ENCODE data around the gene ZNF341. TPM values are rescaled to one million over a fixed set of nuclear protein-coding genes. Genes with fewer than 3 reads are reported as not detected.
"Not testable (repeated sequence)": the region's sequence is repeated elsewhere in the genome, so short reads cannot be mapped to it uniquely, and the experiment has no call there.

Gene ZNF341
- total RNA-seq, 1 donor from 2014 or later = 4.7 TPM

GRCh38 chr20:33787253-33787891 lies 55.6 kb downstream of the ZNF341 start:
- no peak for ATAC-seq
- intact Hi-C loops (cut with DNase I) = no loop called here

GRCh38 chr20:33788351-33789049 lies 56.7 kb downstream of the ZNF341 start:
- no peak for ATAC-seq
- DNase-seq (ENCODE audit: low spot score) = no peak
- intact Hi-C loops (cut with DNase I) = no loop called here

More at GRCh38 chr20:33787253-33787891, 55.6 kb downstream of the ZNF341 start:
- no peak for DNase-seq (ENCODE audit: low spot score)

- no peak for DNase-seq (ENCODE audit: low spot score)
- no peak for ATAC-seq
- intact Hi-C loops (cut with DNase I) = no loop called here
Measured at GRCh38 chr20:33789109-33789857, 57.5 kb downstream of the ZNF341 start.

- ATAC-seq (no peak), DNase-seq (ENCODE audit: low spot score) (no peak)
- intact Hi-C loops (cut with DNase I) = no loop called here
Measured at GRCh38 chr20:33789858-33790182, 58.0 kb downstream of the ZNF341 start.

- ATAC-seq = no peak
- no peak for DNase-seq (ENCODE audit: low spot score)
- intact Hi-C loops (cut with DNase I) = no loop called here
Measured at GRCh38 chr20:33790566-33790965, 58.8 kb downstream of the ZNF341 start.

GRCh38 chr20:33791021-33791420 lies 59.2 kb downstream of the ZNF341 start:
- ATAC-seq (no peak), DNase-seq (ENCODE audit: low spot score) (no peak)
- intact Hi-C loops (cut with DNase I) = no loop called here

- DNase-seq (ENCODE audit: low spot score) (no peak), ATAC-seq (no peak)
- intact Hi-C loops (cut with DNase I) = no loop called here
Measured at GRCh38 chr20:33791540-33791939, 59.7 kb downstream of the ZNF341 start.

GRCh38 chr20:33791959-33792597 lies 60.3 kb downstream of the ZNF341 start:
- DNase-seq (ENCODE audit: low spot score) (peak; percentile 70), ATAC-seq (no peak)
- intact Hi-C loops (cut with DNase I) = no loop called here

- intact Hi-C loops (cut with DNase I); DNase-seq (ENCODE audit: low spot score); ATAC-seq: not testable (repeated sequence)
Measured at GRCh38 chr20:33792598-33792989, 60.8 kb downstream of the ZNF341 start.

- intact Hi-C loops (cut with DNase I) = no loop called here
- peak; percentile 38 for ATAC-seq
Measured at GRCh38 chr20:33793011-33793931, 61.5 kb downstream of the ZNF341 start.

GRCh38 chr20:33796263-33796906 lies 64.6 kb downstream of the ZNF341 start:
- no peak for DNase-seq (ENCODE audit: low spot score)

More at GRCh38 chr20:33793011-33793931, 61.5 kb downstream of the ZNF341 start:
- no peak for DNase-seq (ENCODE audit: low spot score)

GRCh38 chr20:33796907-33797544 lies 65.2 kb downstream of the ZNF341 start:
- ATAC-seq (no peak), DNase-seq (ENCODE audit: low spot score) (no peak)
- intact Hi-C loops (cut with DNase I) = no loop called here

More at GRCh38 chr20:33796263-33796906, 64.6 kb downstream of the ZNF341 start:
- no peak for ATAC-seq
- intact Hi-C loops (cut with DNase I) = no loop called here

- ATAC-seq (no peak), DNase-seq (ENCODE audit: low spot score) (no peak)
- intact Hi-C loops (cut with DNase I) = no loop called here
Measured at GRCh38 chr20:33798444-33798843, 66.6 kb downstream of the ZNF341 start.

- no peak for DNase-seq (ENCODE audit: low spot score)
- intact Hi-C loops (cut with DNase I) = no loop called here
- no peak for ATAC-seq
Measured at GRCh38 chr20:33803921-33804337, 72.1 kb downstream of the ZNF341 start.

GRCh38 chr20:33808388-33808787 lies 76.6 kb downstream of the ZNF341 start:
- intact Hi-C loops (cut with DNase I) = no loop called here
- ATAC-seq (no peak), DNase-seq (ENCODE audit: low spot score) (no peak)

GRCh38 chr20:33810259-33810658 lies 78.5 kb downstream of the ZNF341 start:
- no peak for ATAC-seq
- DNase-seq (ENCODE audit: low spot score) = no peak
- intact Hi-C loops (cut with DNase I) = no loop called here

- peak; percentile 99 for ATAC-seq
- intact Hi-C loops (cut with DNase I) = no loop called here
- peak; percentile 99 for DNase-seq (ENCODE audit: low spot score)
Measured at GRCh38 chr20:33810885-33811775, 79.3 kb downstream of the ZNF341 start, which contains the start of gene CHMP4B. CHMP4B (plus strand) TSS chr20:33811348; CDS start chr20:33811469, 121 bp downstream.

Data from sciatic nerve (tissue), 2 donors.